BE2C (cell line): Measurements from ENCODE around the gene GRID1.
"Not testable (repeated sequence)": the region's sequence is repeated elsewhere in the genome, so short reads cannot be mapped to it uniquely, and the experiment has no call there.

Experiments used
- DNase-seq: peaks from one replicate; pipeline ENCODE4 v3.0.0-alpha.2; 2020
- H3K27me3 ChIP-seq: fragments of 250-450 bp; sonication (Bioruptor Pico); 2 replicates; pipeline ENCODE4 v1.5.1; 2020; ENCODE audit warnings: mild to moderate bottlenecking
- H3K36me3 ChIP-seq: fragments of 250-450 bp; sonication (Bioruptor Pico); 2 replicates; pipeline ENCODE4 v1.5.1; 2020; ENCODE audit warnings: mild to moderate bottlenecking
- H3K4me1 ChIP-seq: fragments of 250-450 bp; sonication (Bioruptor Pico); 2 replicates; pipeline ENCODE4 v1.5.1; 2020
- H3K4me3 ChIP-seq: 2 replicates; pipeline ENCODE4 v1.5.1; 2011; ENCODE audit warnings: low read depth, low read length
- H3K9me3 ChIP-seq: fragments of 250-450 bp; sonication (Bioruptor Pico); 2 replicates; pipeline ENCODE4 v1.5.1; 2020
- TF ChIP-seq, protein P1 (sequence below): IDR thresholded peaks from 2 replicates; pipeline ENCODE4 v1.5.1; 2012; ENCODE audit warnings: mild to moderate bottlenecking, low read depth, low read length

GRID1 gene

DNA sequence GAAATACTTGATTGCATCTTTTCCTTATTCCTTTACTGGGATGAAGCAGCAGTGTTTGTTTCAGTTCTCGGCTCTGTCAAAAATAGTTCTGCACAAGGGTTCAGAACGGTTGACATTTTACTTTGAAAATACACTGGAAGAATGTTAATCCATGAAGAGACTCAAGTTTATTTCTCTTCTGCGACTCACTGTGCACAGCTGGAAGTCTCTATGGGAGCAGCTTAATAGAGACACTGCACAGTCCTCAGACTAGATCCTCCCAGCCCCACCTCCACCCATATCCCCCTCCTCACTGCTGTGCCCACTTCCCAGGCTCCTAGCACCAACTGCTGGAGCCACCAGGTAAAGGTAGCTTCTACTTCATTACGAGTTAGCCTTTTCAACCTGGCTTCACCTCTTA is 517.8 kb downstream of the GRID1 start:
- Histone ChIP-seq H3K4me3 (no peak overlapping the region), H3K36me3 (no peaks in the 10 kb centered on the region; the same call in 1 of the 2 replicates), H3K9me3 (no peaks in the 10 kb centered on the region), H3K4me1 (no peaks in the 10 kb centered on the region; the same call in 1 of the 2 replicates), H3K27me3 (no peaks in the 10 kb centered on the region)
- TF ChIP-seq, protein P1, sequence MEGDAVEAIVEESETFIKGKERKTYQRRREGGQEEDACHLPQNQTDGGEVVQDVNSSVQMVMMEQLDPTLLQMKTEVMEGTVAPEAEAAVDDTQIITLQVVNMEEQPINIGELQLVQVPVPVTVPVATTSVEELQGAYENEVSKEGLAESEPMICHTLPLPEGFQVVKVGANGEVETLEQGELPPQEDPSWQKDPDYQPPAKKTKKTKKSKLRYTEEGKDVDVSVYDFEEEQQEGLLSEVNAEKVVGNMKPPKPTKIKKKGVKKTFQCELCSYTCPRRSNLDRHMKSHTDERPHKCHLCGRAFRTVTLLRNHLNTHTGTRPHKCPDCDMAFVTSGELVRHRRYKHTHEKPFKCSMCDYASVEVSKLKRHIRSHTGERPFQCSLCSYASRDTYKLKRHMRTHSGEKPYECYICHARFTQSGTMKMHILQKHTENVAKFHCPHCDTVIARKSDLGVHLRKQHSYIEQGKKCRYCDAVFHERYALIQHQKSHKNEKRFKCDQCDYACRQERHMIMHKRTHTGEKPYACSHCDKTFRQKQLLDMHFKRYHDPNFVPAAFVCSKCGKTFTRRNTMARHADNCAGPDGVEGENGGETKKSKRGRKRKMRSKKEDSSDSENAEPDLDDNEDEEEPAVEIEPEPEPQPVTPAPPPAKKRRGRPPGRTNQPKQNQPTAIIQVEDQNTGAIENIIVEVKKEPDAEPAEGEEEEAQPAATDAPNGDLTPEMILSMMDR, result no peak
- DNase-seq, result no peak

DNA sequence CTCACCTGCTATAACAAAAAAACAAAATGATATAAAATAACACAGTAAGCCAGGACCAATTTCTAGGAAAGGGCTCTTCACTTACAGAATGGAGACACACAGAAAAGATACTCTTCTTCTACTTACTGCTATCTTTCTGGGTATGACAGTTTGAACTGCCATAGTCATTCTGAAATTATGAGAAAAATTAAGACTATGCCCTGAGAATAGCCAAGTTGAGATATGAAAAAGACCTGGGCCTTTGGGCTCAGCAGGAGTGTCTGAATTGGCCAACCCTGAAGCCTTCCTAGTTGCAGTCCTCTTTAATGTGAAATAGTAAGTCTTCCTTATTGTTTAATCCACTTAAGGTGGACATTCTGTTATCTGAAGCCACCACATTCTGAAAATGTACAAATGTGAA is 519.5 kb downstream of the GRID1 start:
- no peaks in the 10 kb centered on the region for H3K36me3 ChIP-seq
- H3K9me3 ChIP-seq, result no peaks in the 10 kb centered on the region
- TF ChIP-seq, protein P1, result no peak
- H3K27me3 ChIP-seq, result no peaks in the 10 kb centered on the region
- DNase-seq, result no peak
- no peak overlapping the region for H3K4me3 ChIP-seq
- H3K4me1 ChIP-seq, result no peaks in the 10 kb centered on the region; the same call in 1 of the 2 replicates

DNA sequence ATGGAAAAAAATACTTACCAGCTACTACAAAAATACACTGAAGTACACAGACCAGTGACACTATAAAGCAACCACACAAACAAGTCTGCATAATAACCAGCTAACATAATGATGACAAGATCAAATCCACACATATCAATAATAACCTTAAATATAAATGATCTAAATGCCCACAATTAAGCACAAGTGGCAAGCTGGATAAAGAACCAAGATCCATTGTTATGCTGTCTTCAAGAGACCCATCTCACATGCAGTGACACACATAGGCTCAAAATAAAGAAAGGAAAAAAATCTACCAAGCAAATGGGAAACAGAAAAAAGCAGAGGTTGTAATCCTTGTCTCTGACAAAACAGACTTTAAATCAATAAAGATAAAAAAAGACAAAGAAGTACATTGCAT is 527.9 kb downstream of the GRID1 start:
- not testable (repeated sequence) for H3K27me3 ChIP-seq, H3K4me1 ChIP-seq, DNase-seq, H3K9me3 ChIP-seq, H3K36me3 ChIP-seq, H3K4me3 ChIP-seq

DNA sequence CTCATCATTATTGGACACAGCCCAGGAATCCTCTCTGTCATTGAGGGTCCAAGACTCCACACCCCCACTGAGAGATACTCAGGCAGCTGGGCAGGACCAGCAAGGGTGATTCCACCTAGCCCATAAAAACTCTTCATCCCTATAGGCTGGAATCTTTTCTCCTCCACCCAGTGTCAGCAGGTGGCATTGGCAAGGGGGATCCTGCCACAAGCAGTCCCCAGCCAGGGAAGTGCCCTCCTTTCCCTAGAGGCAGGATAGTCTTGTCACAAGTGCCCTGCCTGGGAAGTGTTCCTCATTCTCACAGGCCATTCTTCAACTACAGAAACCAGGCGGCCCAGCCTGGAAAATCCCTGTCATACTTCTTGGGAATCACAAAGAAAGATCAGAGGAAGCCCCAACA is 533.6 kb downstream of the GRID1 start:
- no peak for DNase-seq
- no peaks in the 10 kb centered on the region for H3K4me1 ChIP-seq
- no peaks in the 10 kb centered on the region for H3K9me3 ChIP-seq
- TF ChIP-seq, protein P1, result no peak
- no peaks in the 10 kb centered on the region for H3K27me3 ChIP-seq
- no peaks in the 10 kb centered on the region for H3K36me3 ChIP-seq
- H3K4me3 ChIP-seq, result no peak overlapping the region

DNA sequence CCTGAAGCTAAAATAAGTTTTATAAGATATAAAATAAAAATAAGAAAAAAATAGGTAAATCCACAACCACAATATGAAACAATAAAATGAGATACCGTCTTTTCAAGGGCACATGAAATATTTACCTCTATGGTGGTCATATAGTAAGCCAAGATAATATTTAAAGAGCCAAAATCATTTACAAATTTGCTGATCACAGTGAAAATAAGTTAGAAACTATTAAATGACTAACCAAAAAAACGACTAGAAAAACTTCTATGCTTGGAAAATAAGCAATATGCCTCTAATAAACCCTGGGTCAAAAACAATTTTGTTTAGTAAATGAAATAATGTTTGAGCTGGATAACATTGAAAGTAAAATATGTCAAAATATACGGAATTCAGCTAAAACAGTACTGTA is 535.2 kb downstream of the GRID1 start:
- TF ChIP-seq, protein P1, result no peak
- Histone ChIP-seq H3K4me1 (no peaks in the 10 kb centered on the region), H3K27me3 (no peaks in the 10 kb centered on the region), H3K4me3 (no peak overlapping the region), H3K36me3 (no peaks in the 10 kb centered on the region), H3K9me3 (no peaks in the 10 kb centered on the region)
- no peak for DNase-seq

DNA sequence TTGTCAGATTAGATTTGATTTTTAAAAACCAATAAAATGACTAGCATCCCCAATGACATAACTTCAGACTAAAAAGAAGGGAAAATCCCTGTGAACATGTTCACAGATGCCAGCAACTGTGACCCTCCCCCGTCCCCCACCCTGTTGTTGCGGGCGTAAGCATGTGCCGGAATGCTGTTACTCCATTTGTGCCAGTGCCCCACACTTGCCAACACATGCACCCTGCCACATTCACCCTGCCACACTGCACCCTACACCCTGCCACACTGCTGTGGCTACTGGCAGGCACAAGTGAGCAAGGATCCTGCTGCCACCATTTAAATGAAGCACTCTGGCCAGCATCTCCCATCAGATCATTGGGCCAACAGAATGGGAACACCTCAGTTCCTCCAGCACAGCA is 540.2 kb downstream of the GRID1 start:
- TF ChIP-seq, protein P1, result no peak

DNA sequence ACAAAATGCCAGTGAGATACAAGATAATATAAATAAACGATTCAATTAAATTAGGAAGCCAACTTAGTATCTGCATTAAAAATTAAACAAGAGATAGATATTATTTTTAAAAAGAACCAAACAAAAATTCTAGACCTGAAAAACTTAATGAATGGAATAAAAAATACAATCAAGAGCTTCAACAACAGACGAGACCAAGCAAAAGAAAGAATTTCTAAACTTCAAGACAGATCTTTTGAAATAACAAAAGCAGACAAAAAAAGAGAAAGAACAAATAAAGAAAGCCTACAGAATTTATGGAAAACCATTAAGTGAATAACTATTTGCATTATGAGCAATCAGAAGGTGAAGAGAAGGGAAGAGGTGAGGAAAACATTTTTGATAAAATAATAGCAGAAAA is 555.2 kb downstream of the GRID1 start:
- Histone ChIP-seq H3K4me1 (no peaks in the 10 kb centered on the region), H3K9me3 (no peaks in the 10 kb centered on the region; the same call in 1 of the 2 replicates), H3K4me3 (no peak overlapping the region), H3K36me3 (no peaks in the 10 kb centered on the region), H3K27me3 (no peaks in the 10 kb centered on the region)
- TF ChIP-seq, protein P1, result no peak
- no peak for DNase-seq

More for the DNA sequence above, 540.2 kb downstream of the GRID1 start:
- no peak for DNase-seq
- no peak overlapping the region for H3K4me3 ChIP-seq
- no peaks in the 10 kb centered on the region for H3K36me3 ChIP-seq
- H3K4me1 ChIP-seq, result no peaks in the 10 kb centered on the region
- no peaks in the 10 kb centered on the region for H3K27me3 ChIP-seq
- H3K9me3 ChIP-seq, result no peaks in the 10 kb centered on the region
